ENCODE data around the gene TPM1.

TPM1 gene

DNA sequence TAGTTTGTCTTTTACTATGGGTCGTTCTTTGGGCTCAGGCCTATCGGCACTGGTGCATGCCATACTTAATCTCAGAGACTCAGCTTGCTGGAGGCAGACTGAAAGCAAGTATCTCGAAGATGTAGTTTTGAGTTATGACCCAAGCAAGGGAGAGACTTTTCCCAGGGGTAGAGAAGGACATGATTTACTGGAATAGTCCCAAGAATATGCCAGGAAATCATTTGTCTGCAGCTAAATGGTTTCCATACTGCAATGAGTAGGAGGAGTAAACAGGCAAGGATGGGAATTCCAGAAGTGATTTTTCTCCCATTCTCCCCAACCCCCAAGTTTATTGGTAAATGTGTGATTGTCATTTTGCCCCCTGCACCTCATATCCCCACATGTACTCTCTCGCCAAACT, 43.7 kb downstream of the TPM1 start:
- in situ Hi-C loops (cut with HindIII; ENCODE audit: low pct_ligation_motif_present, low sequenced_read_pairs) = no loop called here
- no peak for TF ChIP-seq CTCF (IDR thresholded peaks at IDR 0.05; ENCODE audit: low read depth, low read length, missing control alignments)
- Histone ChIP-seq H3K36me3 (replicated peaks) (no peaks in the 10 kb centered on the region), H3K27ac (no peak overlapping the region), H3K4me3 (ENCODE audit: low read depth, low read length) (no peak overlapping the region), H3K27me3 (replicated peaks) (no peaks in the 10 kb centered on the region)
- DNase-seq = no peak

DNA sequence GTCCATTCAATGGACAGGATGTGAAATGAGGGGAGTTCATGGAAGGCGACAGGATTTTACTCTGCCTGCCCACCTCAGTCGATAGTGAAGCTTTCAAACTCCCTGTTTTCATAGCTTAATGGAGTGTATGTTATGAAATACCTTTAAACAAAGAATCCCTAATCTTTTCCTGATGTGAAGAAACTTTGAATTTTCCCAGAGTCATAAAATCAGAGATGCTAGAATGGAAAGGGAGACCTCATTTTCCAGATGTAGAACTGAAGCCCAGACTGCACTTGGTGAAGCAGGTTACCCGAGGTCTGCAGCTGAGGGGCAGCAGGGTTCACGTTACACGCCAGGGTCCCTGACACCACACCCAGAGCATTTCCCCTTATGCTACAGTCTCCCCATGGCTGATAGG, 44.4 kb downstream of the TPM1 start:
- in situ Hi-C loops (cut with HindIII; ENCODE audit: low pct_ligation_motif_present, low sequenced_read_pairs) = no loop called here

GRCh38 chr15:63088533-63089245, 46.1 kb downstream of the TPM1 start:
- Histone ChIP-seq H3K27ac (peak overlapping the region; percentile 57), H3K27me3 (replicated peaks) (no peaks in the 10 kb centered on the region), H3K36me3 (replicated peaks) (no peaks in the 10 kb centered on the region), H3K4me3 (ENCODE audit: low read depth, low read length) (no peak overlapping the region)
- in situ Hi-C loops (cut with HindIII; ENCODE audit: low pct_ligation_motif_present, low sequenced_read_pairs) = no loop called here
- TF ChIP-seq CTCF (IDR thresholded peaks at IDR 0.05; ENCODE audit: low read depth, low read length, missing control alignments) = no peak
- no peak for DNase-seq

More for the DNA sequence above, 44.4 kb downstream of the TPM1 start:
- H3K4me3 ChIP-seq (ENCODE audit: low read depth, low read length) = no peak overlapping the region
- no peak overlapping the region for H3K27ac ChIP-seq
- TF ChIP-seq CTCF (IDR thresholded peaks at IDR 0.05; ENCODE audit: low read depth, low read length, missing control alignments) = no peak
- no peaks in the 10 kb centered on the region for H3K36me3 ChIP-seq (replicated peaks)
- DNase-seq = no peak
- no peaks in the 10 kb centered on the region for H3K27me3 ChIP-seq (replicated peaks)

- H3K27ac ChIP-seq = peak overlapping the region; percentile 57
- in situ Hi-C loops (cut with HindIII; ENCODE audit: low pct_ligation_motif_present, low sequenced_read_pairs) = no loop called here
- H3K4me3 ChIP-seq (ENCODE audit: low read depth, low read length) = no peak overlapping the region
- no peaks in the 10 kb centered on the region for H3K36me3 ChIP-seq (replicated peaks)
- no peak for TF ChIP-seq CTCF (IDR thresholded peaks at IDR 0.05; ENCODE audit: low read depth, low read length, missing control alignments)
- peak; percentile 86 for DNase-seq
- H3K27me3 ChIP-seq (replicated peaks) = no peaks in the 10 kb centered on the region
These were observed 46.9 kb downstream of the TPM1 start for GRCh38 chr15:63089260-63090043.

- TF ChIP-seq CTCF (IDR thresholded peaks at IDR 0.05; ENCODE audit: low read depth, low read length, missing control alignments) = no peak
- in situ Hi-C loops (cut with HindIII; ENCODE audit: low pct_ligation_motif_present, low sequenced_read_pairs) = no loop called here
- H3K27ac ChIP-seq = no peak overlapping the region
- H3K27me3 ChIP-seq (replicated peaks) = no peaks in the 10 kb centered on the region
- H3K4me3 ChIP-seq (ENCODE audit: low read depth, low read length) = no peak overlapping the region
- no peak for DNase-seq
- no peaks in the 10 kb centered on the region for H3K36me3 ChIP-seq (replicated peaks)
These were observed 47.9 kb downstream of the TPM1 start for GRCh38 chr15:63090472-63090871.

All from brain microvascular endothelial cell (primary cell).